Activated CD4-positive, alpha-beta T cell treated with anti-CD3 and anti-CD28 coated beads for 4 hours (primary cell): Measurements from ENCODE around the gene HECW1.
"Not testable (repeated sequence)": the region's sequence is repeated elsewhere in the genome, so short reads cannot be mapped to it uniquely, and the experiment has no call there.

Experiments used
- DNase-seq, 2 donors: peaks; one replicate each; pipeline ENCODE4 v3.0.0-alpha.2; 2020

The HECW1 gene

GRCh38 chr7:43314379-43315158 lies 202.1 kb downstream of the HECW1 start:
- no peak for DNase-seq

DNA sequence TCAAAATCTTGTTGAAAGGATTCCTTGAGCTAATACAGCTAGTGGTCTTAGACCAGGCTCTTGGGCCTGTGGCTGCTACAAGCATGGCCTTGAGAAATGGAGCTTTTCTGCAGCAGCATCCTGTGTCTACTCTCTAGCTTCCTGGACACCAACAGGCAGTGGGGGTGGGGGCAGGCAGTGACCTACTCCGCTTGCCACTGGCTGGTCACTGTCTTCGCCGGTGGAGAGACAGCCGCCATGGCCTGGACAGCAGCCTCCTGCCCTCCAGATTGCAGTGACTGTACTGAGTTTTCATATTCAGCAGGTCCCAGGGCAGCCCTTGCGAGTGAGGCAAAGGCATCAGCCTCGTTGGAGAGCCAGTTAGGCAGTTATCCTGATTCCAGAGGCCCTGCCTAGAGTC lies 204.6 kb downstream of the HECW1 start:
- DNase-seq = no peak

- no peak for DNase-seq
Measured at GRCh38 chr7:43318188-43318770, 205.8 kb downstream of the HECW1 start.

DNA sequence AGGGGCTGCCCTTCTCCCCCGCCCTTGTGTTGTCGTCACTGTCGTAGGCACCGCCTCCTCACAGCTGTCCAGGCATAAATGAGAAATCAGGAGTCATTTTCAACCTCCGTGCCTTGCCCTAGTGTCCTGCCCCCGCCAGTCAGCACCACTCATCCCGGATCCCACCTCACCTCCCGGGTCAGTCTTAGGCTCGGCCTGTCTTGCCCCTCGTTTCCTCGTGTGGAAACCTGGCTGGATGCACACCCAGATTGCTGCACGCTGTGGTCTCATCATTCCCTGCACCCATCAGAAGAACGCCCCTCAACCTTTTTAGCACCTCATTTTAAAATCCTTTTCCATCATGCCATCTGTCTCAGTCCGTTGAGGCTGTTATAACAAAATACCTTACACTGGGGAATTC lies 213.1 kb downstream of the HECW1 start:
- no peak for DNase-seq

- no peak for DNase-seq
Measured at GRCh38 chr7:43328336-43328735, 215.9 kb downstream of the HECW1 start.

- no peak for DNase-seq
Measured at GRCh38 chr7:43328785-43329380, 216.4 kb downstream of the HECW1 start.

- DNase-seq = no peak
Measured at GRCh38 chr7:43332193-43332796, 219.8 kb downstream of the HECW1 start.

DNA sequence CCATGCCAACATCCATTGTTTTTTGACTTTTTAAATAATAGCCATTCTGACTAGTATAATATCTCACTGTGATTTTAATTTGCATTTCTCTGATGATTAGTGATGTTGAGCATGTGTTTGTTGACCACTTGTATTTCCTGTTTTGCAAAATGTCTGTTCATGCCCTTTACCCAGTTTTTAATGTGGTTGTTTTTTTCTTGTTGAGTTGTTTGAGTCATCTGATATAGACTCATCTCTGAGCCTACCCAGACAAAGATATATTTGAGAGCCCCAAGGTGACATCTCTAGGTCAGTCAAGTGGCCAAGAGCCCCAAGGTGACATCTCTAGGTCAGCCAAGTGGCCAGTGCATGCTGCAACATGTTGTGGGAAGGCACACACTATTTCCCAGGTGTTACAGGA lies 224.7 kb downstream of the HECW1 start:
- DNase-seq = no peak

DNA sequence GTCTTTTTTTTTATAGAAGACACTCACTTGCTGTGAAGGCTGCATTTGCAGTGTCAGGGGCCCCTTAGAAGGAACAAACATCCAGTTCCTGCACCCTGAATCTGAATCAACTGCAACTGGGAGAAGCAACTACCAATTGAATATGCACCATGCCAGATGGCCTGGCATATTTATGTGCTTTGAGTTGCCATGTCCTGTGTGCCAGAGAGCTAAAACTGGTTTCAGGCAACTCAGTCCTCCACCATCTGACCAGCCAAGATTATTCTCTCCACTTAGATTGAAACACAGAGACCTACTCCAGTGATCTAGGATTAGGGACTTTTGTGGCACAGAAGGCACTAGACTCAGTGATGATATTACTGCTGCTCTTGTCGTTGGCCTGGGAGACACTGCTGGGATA lies 225.4 kb downstream of the HECW1 start:
- DNase-seq = no peak

GRCh38 chr7:43341132-43341531 lies 228.7 kb downstream of the HECW1 start:
- DNase-seq = no peak

DNA sequence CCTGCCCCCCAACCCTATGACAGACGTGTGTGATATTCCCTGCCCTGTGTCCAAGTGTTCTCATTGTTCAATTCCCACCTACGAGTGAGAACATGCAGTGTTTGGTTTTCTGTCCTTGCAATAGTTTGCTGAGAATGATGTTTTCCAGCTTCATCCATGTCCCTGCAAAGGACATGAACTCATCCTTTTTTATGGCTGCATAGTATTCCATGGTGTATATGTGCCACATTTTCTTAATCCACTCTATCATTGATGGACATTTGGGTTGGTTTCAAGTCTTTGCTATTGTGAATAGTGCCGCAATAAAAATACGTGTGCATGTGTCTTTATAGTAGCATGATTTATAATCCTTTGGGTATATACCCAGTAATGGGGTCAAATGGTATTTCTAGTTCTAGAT lies 231.0 kb downstream of the HECW1 start:
- not testable (repeated sequence) for DNase-seq

DNA sequence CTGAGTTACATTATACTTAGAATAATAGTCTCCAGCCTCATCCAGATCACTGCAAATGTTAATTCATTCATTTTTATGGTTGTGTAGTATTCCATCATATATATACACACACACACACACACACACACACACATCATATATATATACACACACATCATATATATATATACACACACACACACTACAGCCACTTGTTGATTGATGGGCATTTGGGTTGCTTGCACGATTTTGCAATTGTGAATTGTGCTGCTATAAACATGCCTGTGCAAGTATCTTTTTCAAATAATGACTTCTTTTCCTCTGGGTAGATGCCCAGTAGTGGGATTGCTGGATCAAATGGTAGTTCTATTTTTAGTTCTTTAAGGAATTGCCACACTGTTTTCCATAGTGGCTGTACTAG lies 233.2 kb downstream of the HECW1 start:
- not testable (repeated sequence) for DNase-seq

GRCh38 chr7:43351683-43352082 lies 239.2 kb downstream of the HECW1 start:
- DNase-seq = no peak

DNA sequence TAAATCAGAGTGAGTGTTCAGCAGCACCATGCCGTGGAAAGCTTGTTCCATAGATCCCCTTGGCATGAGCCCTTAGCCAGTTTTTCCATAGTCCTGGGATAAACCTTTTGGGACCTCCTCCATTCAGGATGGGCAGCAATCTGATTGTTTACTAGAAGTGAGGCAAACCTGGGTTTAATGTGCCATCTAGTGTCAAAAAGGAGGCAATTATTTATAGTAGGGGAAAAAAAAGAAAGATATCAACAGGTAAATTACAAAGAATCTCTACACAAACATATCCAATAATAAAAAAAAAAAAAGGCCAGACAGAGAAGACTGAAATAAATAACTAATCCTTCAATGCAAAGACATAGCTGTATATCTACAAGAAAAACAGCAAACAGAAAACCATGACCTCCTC lies 241.5 kb downstream of the HECW1 start:
- DNase-seq = no peak

DNA sequence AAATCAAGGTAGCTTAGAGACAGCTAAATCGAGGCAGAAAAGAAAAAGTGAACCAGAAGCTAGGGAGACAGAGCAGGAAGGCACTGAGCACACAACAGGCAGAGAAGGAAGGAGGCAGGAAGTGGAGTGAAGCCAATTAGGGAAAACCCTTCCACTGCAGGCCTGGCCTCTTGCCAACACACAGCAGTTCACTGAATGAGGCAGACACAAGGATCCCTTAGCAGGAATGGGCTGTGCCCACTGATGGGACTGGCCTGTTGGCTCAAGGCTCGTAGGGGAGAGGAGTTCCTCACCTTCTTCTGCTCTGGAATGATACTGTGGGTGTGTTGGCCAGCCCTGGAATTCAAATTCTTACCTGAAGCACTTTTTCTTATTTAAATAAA lies 250.2 kb downstream of the HECW1 start:
- no peak for DNase-seq

DNA sequence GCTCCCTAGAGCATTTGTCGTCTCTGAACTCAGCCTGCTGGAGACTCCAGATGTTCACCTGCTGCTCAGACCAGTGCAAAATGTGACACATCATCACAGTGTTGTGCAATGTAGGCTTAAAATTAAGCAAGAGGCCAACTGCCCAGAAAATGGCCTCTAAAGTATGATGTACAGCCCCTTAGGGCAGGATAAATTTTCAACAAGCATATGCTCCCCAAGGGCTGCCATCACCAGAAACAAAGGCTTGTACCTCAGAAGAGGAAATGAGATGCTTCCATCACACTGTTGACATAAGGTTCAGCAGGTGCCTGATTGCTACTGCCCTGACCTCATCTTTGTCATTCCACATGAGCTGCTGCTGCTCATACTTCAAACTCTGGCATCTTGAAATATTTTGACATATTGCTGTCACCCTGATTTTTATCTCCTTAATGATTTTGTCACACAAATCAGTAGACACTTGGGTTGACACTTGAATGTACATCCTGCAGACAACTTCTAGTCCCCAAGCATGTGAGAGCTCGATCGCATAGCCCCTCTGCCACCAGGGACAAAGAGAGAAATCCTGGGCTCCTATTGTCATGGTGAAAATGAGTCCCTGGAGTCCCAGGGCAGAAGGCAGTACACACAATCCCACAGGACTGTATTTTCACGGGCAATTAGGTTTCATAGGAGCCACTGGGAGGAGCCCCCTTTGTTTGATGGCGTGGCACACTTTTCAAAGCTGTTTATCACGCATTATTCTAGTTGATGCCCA lies 250.8 kb downstream of the HECW1 start:
- no peak for DNase-seq

- DNase-seq = no peak
Measured at GRCh38 chr7:43364391-43364790, 251.9 kb downstream of the HECW1 start.

DNA sequence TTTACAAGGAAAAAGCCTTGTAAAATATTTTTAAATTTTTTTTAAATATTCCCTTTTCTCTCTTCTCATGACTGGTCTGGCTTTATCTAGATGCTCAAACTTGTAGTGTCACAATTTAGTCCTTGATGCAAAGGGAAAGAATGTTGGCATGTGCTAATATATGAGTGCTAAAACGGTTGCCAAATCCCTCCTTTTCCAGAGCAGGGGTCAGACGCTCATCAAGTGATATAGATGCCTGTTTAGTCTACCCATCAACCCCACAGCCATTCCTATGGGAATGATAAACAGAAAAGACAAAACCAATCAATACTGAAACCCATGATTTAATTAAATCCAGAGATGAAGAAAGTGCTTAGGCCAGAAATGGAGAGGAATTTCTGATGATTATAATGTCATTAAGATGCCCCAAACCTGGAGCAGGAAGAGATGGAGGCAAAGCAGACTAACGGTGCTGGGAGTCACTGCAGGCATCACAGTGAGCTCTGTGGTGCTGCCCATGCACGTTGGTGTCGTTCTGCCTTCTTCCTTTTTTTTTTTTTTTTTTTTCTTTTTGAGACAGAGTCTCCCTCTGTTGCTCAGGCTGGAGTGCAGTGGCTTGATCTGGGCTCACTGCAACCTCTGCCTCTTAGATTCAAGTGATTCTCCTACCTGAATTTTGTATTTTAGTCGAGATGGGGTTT lies 260.4 kb downstream of the HECW1 start:
- DNase-seq = no peak

- no peak for DNase-seq
Measured at GRCh38 chr7:43377196-43377960, 264.9 kb downstream of the HECW1 start.

DNA sequence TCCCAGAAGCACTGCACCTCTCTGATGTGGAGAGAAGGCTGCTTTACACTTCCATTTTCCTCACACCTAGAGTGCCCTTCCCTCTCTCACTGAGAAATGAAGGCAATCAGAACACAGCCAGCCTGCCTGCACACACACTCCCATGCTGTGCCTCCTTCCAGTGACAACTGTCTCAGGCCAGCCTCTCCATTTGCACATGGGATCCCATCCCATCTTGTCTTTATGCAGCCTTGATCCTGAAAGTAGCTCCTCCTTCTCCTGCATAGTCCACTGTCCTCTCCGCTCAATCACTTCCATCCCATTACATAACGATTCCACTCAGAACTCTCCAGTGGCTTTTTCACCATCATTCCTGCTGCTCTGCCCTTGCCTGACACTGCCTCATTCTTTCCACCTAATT lies 266.8 kb downstream of the HECW1 start:
- no peak for DNase-seq

- DNase-seq = no peak
Measured at GRCh38 chr7:43384616-43385308, 272.3 kb downstream of the HECW1 start.
